Panc1 (cell line): Measurements from ENCODE around the gene PLEKHG4. TPM values are rescaled to one million over a fixed set of nuclear protein-coding genes. Genes with fewer than 3 reads are reported as not detected.

ENCODE experiments used
- ATAC-seq: fragments of 200-7000 bp; cut with Tn5 transposase; 2 replicates; pipeline ENCODE4 v1.9.1; 2020; ENCODE audit warnings: mild to moderate bottlenecking, moderate library complexity
- BruUV-seq: library from RNA; stranded (reverse); fragments of 400-500 nt; replicated peaks from 2 replicates; lab custom pipeline; 2021; lab: Mats Ljungman, UMichigan
- CTCF ChIA-PET: fragments of 300-600 bp; sonication (Branson Sonifier 250); formaldehyde crosslinking; loops from one replicate; lab custom pipeline; 2022; ENCODE audit warnings: antibody characterized with exemption; lab: Charles Lee
- POLR2A ChIA-PET: fragments of 300-600 bp; sonication (Branson Sonifier 250); formaldehyde crosslinking; loops from one replicate; lab custom pipeline; 2022; ENCODE audit warnings: antibody characterized with exemption; lab: Charles Lee
- DNase-seq: peaks from one replicate; pipeline ENCODE4 v3.0.0-alpha.2; 2010; ENCODE audit warnings: low read depth, low spot score
- H3K27ac ChIP-seq: 2 replicates; pipeline ENCODE4 v1.5.1; 2011; ENCODE audit warnings: mild to moderate bottlenecking, low read length, inconsistent platforms
- H3K27me3 ChIP-seq: fragments of 200-500 bp; sonication (Bioruptor generic); 2 replicates; pipeline ENCODE4 v1.6.0; 2014; ENCODE audit warnings: low read length, inconsistent platforms; ENCODE audit not compliant: control insufficient read depth, insufficient read depth
- H3K36me3 ChIP-seq: fragments of 200-500 bp; sonication (Bioruptor generic); 2 replicates; pipeline ENCODE4 v1.5.1; 2014; ENCODE audit warnings: inconsistent platforms, mild to moderate bottlenecking, low read length, moderate library complexity; ENCODE audit not compliant: control insufficient read depth, insufficient read depth
- H3K4me1 ChIP-seq: 2 replicates; pipeline ENCODE4 v1.5.1; 2011; ENCODE audit warnings: inconsistent platforms, mild to moderate bottlenecking, low read length, moderate library complexity; ENCODE audit not compliant: control insufficient read depth, insufficient read depth
- H3K4me3 ChIP-seq, 2 experiments: 2 replicates each; pipeline ENCODE4 v1.5.1; 2011 to 2012; ENCODE audit warnings: low read depth in 2 of 2, low read length in 2 of 2, mild to moderate bottlenecking in 2 of 2, inconsistent platforms in 1 of 2, moderate library complexity in 1 of 2
- H3K9me3 ChIP-seq: fragments of 200-500 bp; sonication (Bioruptor generic); 2 replicates; pipeline ENCODE4 v1.5.1; 2014; ENCODE audit warnings: low read depth, mild to moderate bottlenecking, inconsistent platforms, low read length, moderate library complexity; ENCODE audit not compliant: control insufficient read depth, insufficient read depth
- POLR2AphosphoS5 ChIP-seq: IDR thresholded peaks from 2 replicates; pipeline ENCODE4 v1.6.1; 2012; ENCODE audit warnings: mild to moderate bottlenecking, low read depth, low read length, moderate library complexity
- REST ChIP-seq, 2 experiments: IDR thresholded peaks; 2 replicates each; pipeline ENCODE4 v1.6.1; 2011 to 2012; ENCODE audit warnings: low read depth in 2 of 2, control low read depth in 1 of 2, low read length in 1 of 2, mild to moderate bottlenecking in 1 of 2, moderate library complexity in 1 of 2; ENCODE audit not compliant: insufficient read depth in 1 of 2
- SIN3A ChIP-seq: IDR thresholded peaks from 2 replicates; pipeline ENCODE4 v1.6.1; 2012; ENCODE audit warnings: low read depth, mild to moderate bottlenecking, low read length, moderate library complexity, borderline replicate concordance; ENCODE audit not compliant: insufficient read depth
- TCF7L2 ChIP-seq: IDR thresholded peaks from 2 replicates; pipeline ENCODE4 v1.6.1; 2011; ENCODE audit warnings: mild to moderate bottlenecking, low read depth, low read length, inconsistent platforms
- in situ Hi-C: cut with HindIII; loops from 2 replicates; pipeline ENCODE4 v1.10.0; 2016; ENCODE audit warnings: low sequenced_read_pairs, low pct_unique_long_range_greater_than_20kb
- intact Hi-C: fragments of 100-400 bp; cut with micrococcal nuclease; formaldehyde crosslinking; loops from one replicate; pipeline ENCODE4 v1.10.0; 2022; ENCODE audit not compliant: unreplicated experiment
- total RNA-seq: library from RNA; stranded (reverse); gene quantifications from one replicate; pipeline ENCODE4 v1.2.1, GENCODE V29; 2021; ENCODE audit not compliant: unreplicated experiment
- TF ChIP-seq, protein P1 (sequence below): fragments of 450-650 bp; IDR thresholded peaks from 2 replicates; pipeline ENCODE4 v1.5.1; 2017; ENCODE audit warnings: mild to moderate bottlenecking

Gene PLEKHG4
- total RNA-seq, 1 experiment from 2014 or later: 6.7 TPM

DNA sequence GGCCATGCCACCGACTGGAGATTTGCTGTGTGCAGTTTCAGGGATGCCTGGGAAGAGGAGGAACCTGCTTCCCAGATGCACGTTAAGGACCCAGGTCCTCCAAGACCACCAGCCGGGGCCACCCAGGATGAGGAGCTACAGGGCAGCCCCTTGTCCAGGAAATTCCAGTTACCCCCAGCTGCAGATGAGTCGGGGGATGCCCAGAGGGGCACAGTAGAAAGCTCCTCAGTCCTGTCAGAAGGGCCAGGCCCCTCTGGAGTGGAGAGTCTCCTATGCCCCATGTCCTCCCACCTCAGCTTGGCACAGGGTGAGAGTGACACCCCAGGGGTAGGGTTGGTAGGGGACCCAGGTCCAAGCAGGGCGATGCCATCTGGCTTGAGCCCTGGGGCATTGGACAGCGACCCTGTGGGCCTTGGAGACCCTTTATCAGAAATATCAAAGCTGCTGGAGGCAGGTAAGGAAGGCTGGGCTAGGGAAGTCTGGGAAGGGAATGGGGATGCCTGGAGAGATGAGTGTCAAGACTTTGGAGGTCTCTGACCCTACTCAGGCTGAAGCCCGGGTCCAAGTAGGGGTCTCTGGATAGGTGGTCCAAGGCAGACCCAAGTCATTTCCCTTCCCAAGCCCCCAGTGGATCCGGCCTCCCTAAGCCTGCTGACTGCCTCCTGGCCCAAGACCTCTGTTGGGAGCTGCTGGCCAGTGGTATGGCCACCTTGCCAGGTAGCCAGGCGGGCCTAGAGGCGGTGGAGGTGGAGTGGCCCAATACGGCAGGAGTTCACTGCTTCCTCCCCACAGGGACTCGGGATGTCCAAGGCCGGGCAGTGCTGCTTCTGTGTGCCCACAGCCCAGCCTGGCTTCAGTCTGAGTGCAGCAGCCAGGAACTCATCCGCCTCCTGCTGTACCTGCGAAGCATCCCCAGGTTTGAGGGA lies 1.0 kb downstream of the PLEKHG4 start:
- ChIA-PET CTCF (no interaction called here), POLR2A (no interaction called here)
- no peak for DNase-seq
- in situ Hi-C loops: no loop called here
- TF ChIP-seq POLR2AphosphoS5 (no peak), SIN3A (no peak), TCF7L2 (no peak), REST (IDR thresholded peaks at IDR 0.05; ENCODE audit: insufficient read depth in 1 of 2, low read depth in 2 of 2, low read length in 1 of 2) (no peak)
- TF ChIP-seq, protein P1, sequence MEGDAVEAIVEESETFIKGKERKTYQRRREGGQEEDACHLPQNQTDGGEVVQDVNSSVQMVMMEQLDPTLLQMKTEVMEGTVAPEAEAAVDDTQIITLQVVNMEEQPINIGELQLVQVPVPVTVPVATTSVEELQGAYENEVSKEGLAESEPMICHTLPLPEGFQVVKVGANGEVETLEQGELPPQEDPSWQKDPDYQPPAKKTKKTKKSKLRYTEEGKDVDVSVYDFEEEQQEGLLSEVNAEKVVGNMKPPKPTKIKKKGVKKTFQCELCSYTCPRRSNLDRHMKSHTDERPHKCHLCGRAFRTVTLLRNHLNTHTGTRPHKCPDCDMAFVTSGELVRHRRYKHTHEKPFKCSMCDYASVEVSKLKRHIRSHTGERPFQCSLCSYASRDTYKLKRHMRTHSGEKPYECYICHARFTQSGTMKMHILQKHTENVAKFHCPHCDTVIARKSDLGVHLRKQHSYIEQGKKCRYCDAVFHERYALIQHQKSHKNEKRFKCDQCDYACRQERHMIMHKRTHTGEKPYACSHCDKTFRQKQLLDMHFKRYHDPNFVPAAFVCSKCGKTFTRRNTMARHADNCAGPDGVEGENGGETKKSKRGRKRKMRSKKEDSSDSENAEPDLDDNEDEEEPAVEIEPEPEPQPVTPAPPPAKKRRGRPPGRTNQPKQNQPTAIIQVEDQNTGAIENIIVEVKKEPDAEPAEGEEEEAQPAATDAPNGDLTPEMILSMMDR: no peak
- intact Hi-C loops: no loop called here
- no peaks in the 10 kb centered on the region for H3K9me3 ChIP-seq
- peaks cover 6% of the 10 kb centered on the region; the same call in 1 of the 2 replicates for H3K4me1 ChIP-seq
- no peaks in the 10 kb centered on the region; the same call in 1 of the 2 replicates for H3K36me3 ChIP-seq
- H3K4me3 ChIP-seq: no peak overlapping the region; a peak in 1 of 4 replicates
- no peak overlapping the region for H3K27ac ChIP-seq
- BruUV-seq: no TSS peak
- no peak for ATAC-seq
- H3K27me3 ChIP-seq: no peaks in the 10 kb centered on the region

DNA sequence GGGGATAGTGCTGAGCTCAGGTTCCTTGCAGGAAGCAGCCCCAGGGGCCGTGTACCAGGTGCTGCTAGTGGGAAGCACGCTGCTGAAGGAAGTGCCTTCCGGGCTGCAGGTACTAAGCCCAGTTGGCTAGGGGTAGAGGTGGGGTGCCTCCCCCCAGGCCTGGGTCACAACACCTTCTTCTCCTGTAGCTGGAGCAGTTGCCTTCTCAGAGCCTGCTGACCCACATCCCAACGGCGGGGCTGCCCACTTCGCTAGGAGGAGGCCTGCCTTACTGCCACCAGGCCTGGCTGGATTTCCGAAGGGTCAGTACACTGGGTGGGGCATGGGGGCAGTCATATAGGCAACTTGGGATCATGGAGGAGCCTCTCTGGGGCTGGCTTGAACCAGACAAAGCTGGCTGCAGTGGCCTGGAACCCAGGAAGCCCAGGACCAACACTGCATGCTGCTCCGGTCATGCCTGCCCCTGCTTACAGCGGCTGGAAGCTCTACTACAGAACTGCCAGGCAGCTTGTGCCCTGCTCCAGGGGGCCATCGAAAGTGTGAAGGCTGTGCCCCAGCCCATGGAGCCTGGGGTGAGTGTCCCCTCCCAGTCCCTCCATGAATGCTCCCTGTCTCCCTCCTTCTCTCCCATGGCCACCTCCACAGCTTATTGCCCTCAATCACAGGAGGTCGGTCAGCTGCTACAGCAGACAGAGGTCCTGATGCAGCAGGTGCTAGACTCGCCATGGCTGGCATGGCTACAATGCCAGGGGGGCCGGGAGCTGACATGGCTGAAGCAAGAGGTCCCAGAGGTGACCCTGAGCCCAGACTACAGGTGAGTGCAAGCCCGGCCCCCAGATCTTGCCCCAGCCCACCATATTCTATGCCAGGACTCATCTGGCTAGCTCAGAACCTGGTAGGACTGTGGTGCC lies 2.5 kb downstream of the PLEKHG4 start:
- CTCF ChIA-PET: interaction anchor here (0.7 to 0.8 kb wide), 3 partner anchors 84 to 118 kb away, joined by 3 to 9 read pairs (median 4); no protein-coding TSS in a partner anchor
- Histone ChIP-seq H3K9me3 (no peaks in the 10 kb centered on the region), H3K4me1 (peaks cover 6% of the 10 kb centered on the region; the same call in 1 of the 2 replicates), H3K27ac (no peak overlapping the region), H3K27me3 (no peaks in the 10 kb centered on the region), H3K36me3 (no peaks in the 10 kb centered on the region; the same call in 1 of the 2 replicates), H3K4me3 (no peak overlapping the region)
- POLR2A ChIA-PET: interaction anchor here (0.6 kb wide), 1 partner anchor 271 kb away, joined by 5 read pairs; no protein-coding TSS in a partner anchor
- TF ChIP-seq SIN3A (no peak), TCF7L2 (no peak), REST (IDR thresholded peaks at IDR 0.05; ENCODE audit: insufficient read depth in 1 of 2, low read depth in 2 of 2, low read length in 1 of 2) (no peak), POLR2AphosphoS5 (no peak)
- TF ChIP-seq, protein P1: no peak
- ATAC-seq (no peak), DNase-seq (no peak)
- intact Hi-C loops: no loop called here
- BruUV-seq: no TSS peak
- in situ Hi-C loops: no loop called here
